ENCODE data around the gene PTPRA. TPM values are rescaled to one million over a fixed set of nuclear protein-coding genes. Genes with fewer than 3 reads are reported as not detected.
"Not testable (repeated sequence)": the region's sequence is repeated elsewhere in the genome, so short reads cannot be mapped to it uniquely, and the experiment has no call there.

PTPRA gene, protein sequence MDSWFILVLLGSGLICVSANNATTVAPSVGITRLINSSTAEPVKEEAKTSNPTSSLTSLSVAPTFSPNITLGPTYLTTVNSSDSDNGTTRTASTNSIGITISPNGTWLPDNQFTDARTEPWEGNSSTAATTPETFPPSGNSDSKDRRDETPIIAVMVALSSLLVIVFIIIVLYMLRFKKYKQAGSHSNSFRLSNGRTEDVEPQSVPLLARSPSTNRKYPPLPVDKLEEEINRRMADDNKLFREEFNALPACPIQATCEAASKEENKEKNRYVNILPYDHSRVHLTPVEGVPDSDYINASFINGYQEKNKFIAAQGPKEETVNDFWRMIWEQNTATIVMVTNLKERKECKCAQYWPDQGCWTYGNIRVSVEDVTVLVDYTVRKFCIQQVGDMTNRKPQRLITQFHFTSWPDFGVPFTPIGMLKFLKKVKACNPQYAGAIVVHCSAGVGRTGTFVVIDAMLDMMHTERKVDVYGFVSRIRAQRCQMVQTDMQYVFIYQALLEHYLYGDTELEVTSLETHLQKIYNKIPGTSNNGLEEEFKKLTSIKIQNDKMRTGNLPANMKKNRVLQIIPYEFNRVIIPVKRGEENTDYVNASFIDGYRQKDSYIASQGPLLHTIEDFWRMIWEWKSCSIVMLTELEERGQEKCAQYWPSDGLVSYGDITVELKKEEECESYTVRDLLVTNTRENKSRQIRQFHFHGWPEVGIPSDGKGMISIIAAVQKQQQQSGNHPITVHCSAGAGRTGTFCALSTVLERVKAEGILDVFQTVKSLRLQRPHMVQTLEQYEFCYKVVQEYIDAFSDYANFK
- 10 to 100 TPM; 18.9 to 32.5 (median 27.3) TPM for total RNA-seq

DNA sequence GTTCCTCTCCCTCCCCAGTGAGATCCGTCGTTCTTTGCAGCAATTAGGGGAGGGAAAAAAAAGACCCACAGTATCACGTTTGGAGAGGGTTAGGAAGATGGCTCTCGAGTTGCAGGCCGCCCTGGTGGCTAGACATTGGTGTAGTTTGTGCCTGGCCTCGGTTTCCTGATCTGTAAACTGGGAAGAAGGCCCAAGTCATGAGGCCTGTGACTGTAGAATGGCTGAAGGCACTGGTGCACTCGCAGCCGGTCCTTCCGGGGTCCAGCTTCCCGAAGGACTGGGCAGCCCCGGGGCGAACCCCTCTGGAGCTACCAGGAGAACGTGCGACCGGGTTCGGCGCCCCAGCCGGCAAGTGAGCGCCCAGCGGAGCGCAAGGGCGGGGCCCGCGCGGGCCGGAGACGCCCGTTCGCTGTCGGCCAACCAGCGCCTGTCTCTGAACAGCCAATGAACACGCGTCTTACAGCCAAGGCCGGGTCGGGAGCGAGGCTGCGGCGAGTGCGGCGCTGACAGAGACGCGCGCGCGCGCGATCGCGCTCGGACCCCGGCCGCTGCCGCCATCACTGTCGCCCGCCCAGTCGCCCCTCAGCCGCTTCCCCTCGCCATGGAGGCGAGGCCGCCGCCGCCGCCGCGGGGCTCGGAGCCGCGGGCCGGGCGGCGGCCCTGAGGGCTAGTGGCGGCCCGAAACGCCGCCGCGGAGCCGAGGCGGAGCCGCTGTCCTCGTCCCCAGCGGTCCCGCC, at the start of gene PTPRA:
Gene PTPRA, plus strand, starts transcription at position 472 of the 737 bp plus-strand sequence. CDS start 90,797 bp downstream, outside the sequence.
- Histone ChIP-seq H3K36me3 (no peaks in the 10 kb centered on the region), H3K27me3 (no peaks in the 10 kb centered on the region), H3K4me1 (peaks cover 18 to 21% of the 10 kb centered on the region in 2 donors), H3K4me3 (peak within 1 kb of the TSS; percentile 74 to 99 (median 90)), H3K27ac (peak within 1 kb of the TSS; percentile 71 to 85 (median 74)), H3K9me3 (no peaks in the 10 kb centered on the region)
- TF ChIP-seq POLR2A (IDR thresholded peaks at IDR 0.05) (peak; percentile 87 to 89), CTCF (IDR thresholded peaks at IDR 0.05 in 4 of 5, conservative IDR thresholded peaks at IDR 0.05 in 1 of 5) (no peak)
- ATAC-seq (peak; percentile 96 to 97), DNase-seq (peak; percentile 88 to 90)
- in situ Hi-C loops (cut with MboI; ENCODE audit: low sequenced_read_pairs in 4 of 4), result loop anchor here in 1 of 4 donors (25.0 kb wide), 1 partner anchor 211 kb away; the partner anchor contains the start of genes IDH3B and NOP56
- intact Hi-C loops (cut with DNase I; ENCODE audit: low total_unique reads), result loop anchor here (1.0 to 10.0 kb wide), 6 partner anchors 33 to 534 kb away; partner anchors contain the start of genes DNAAF9, MRPS26, NOP56 and PCED1A

GRCh38 chr20:2825761-2826160, 47.5 kb upstream of the PTPRA start:
- in situ Hi-C loops (cut with MboI; ENCODE audit: low sequenced_read_pairs in 4 of 4), result loop anchor here in 1 of 4 donors (25.0 kb wide), 1 partner anchor 1713 kb away; the partner anchor contains the start of gene PSMF1
- ATAC-seq, result no peak
- H3K4me1 ChIP-seq, result no peaks in the 10 kb centered on the region

GRCh38 chr20:2826655-2827054, 46.6 kb upstream of the PTPRA start:
- Histone ChIP-seq H3K4me1 (no peaks in the 10 kb centered on the region), H3K9me3 (no peaks in the 10 kb centered on the region), H3K36me3 (no peaks in the 10 kb centered on the region), H3K4me3 (no peak overlapping the region), H3K27me3 (peaks cover 16 to 28% (median 22%) of the 10 kb centered on the region in 3 donors), H3K27ac (no peak overlapping the region)
- no peak for DNase-seq
- in situ Hi-C loops (cut with MboI; ENCODE audit: low sequenced_read_pairs in 4 of 4) (loop anchor here in 1 of 4 donors (25.0 kb wide), 1 partner anchor 1714 kb away; the partner anchor contains the start of gene PSMF1), intact Hi-C loops (cut with DNase I; ENCODE audit: low total_unique reads) (no loop called here)
- no peak for TF ChIP-seq POLR2A (IDR thresholded peaks at IDR 0.05)
- no peak for TF ChIP-seq CTCF (IDR thresholded peaks at IDR 0.05 in 4 of 5, conservative IDR thresholded peaks at IDR 0.05 in 1 of 5)
- ATAC-seq, result no peak

More at GRCh38 chr20:2825761-2826160, 47.5 kb upstream of the PTPRA start:
- TF ChIP-seq POLR2A (IDR thresholded peaks at IDR 0.05), result no peak
- no peak for TF ChIP-seq CTCF (IDR thresholded peaks at IDR 0.05 in 4 of 5, conservative IDR thresholded peaks at IDR 0.05 in 1 of 5)
- Histone ChIP-seq H3K4me3 (no peak overlapping the region), H3K27me3 (peaks cover 25 to 37% (median 26%) of the 10 kb centered on the region in 3 donors), H3K9me3 (no peaks in the 10 kb centered on the region), H3K27ac (no peak overlapping the region), H3K36me3 (no peaks in the 10 kb centered on the region)
- DNase-seq, result no peak
- intact Hi-C loops (cut with DNase I; ENCODE audit: low total_unique reads), result no loop called here

- in situ Hi-C loops (cut with MboI; ENCODE audit: low sequenced_read_pairs in 4 of 4), result loop anchor here in 1 of 4 donors (25.0 kb wide), 1 partner anchor 1717 kb away; the partner anchor contains the start of gene PSMF1
- H3K27ac ChIP-seq, result no peak overlapping the region
- DNase-seq (no peak), ATAC-seq (no peak)
- peaks cover 10 to 22% (median 22%) of the 10 kb centered on the region in 3 donors for H3K27me3 ChIP-seq
- intact Hi-C loops (cut with DNase I; ENCODE audit: low total_unique reads), result no loop called here
- H3K36me3 ChIP-seq, result no peaks in the 10 kb centered on the region
- TF ChIP-seq CTCF (IDR thresholded peaks at IDR 0.05 in 4 of 5, conservative IDR thresholded peaks at IDR 0.05 in 1 of 5) (no peak), POLR2A (IDR thresholded peaks at IDR 0.05) (no peak)
- no peaks in the 10 kb centered on the region for H3K4me1 ChIP-seq
- H3K9me3 ChIP-seq, result no peaks in the 10 kb centered on the region
- H3K4me3 ChIP-seq, result no peak overlapping the region
Observed at GRCh38 chr20:2829376-2829775, 43.9 kb upstream of the PTPRA start.

DNA sequence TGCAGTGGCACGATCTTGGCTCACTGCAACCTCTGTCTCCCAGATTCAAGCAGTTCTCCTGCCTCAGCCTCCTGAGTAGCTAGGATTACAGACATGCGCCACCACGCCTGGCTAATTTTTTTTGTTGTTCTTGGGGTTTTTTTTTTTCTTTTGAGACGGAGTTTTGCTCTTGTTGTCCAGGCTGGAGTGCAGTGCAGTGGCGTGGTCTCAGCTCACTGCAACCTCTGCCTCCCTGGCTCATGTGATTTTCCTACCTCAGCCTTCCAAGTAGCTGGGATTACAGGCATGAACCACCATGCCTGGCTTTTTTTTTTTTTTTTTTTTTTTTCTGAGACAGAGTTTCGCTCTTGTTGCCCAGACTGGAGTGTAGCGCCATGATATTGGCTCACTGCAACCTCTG, 42.1 kb upstream of the PTPRA start:
- peaks cover 8 to 20% (median 16%) of the 10 kb centered on the region in 3 donors for H3K27me3 ChIP-seq
- H3K27ac ChIP-seq; H3K9me3 ChIP-seq; DNase-seq; ATAC-seq; H3K4me1 ChIP-seq; H3K36me3 ChIP-seq; H3K4me3 ChIP-seq; intact Hi-C loops (cut with DNase I; ENCODE audit: low total_unique reads): not testable (repeated sequence)
- in situ Hi-C loops (cut with MboI; ENCODE audit: low sequenced_read_pairs in 4 of 4), result loop anchor here in 1 of 4 donors (25.0 kb wide), 1 partner anchor 1719 kb away; the partner anchor contains the start of gene PSMF1

Measured in gastrocnemius medialis (tissue), 4 donors.